HG03565 (cell line): ENCODE measurements around the gene MCTP1.
"Not testable (repeated sequence)": the region's sequence is repeated elsewhere in the genome, so short reads cannot be mapped to it uniquely, and the experiment has no call there.

Source experiments
- ATAC-seq: cut with Tn5 transposase; IDR thresholded peaks from one replicate; pipeline ENCODE4 v1.9.1; 2021; ENCODE audit warnings: mild to moderate bottlenecking, moderate library complexity; ENCODE audit not compliant: unreplicated experiment

Gene MCTP1

GRCh38 chr5:95191330-95191729 is 93.6 kb downstream of the MCTP1 start:
- ATAC-seq = peak; percentile 76

GRCh38 chr5:95184924-95185323 is 100.0 kb downstream of the MCTP1 start:
- ATAC-seq = no peak

DNA sequence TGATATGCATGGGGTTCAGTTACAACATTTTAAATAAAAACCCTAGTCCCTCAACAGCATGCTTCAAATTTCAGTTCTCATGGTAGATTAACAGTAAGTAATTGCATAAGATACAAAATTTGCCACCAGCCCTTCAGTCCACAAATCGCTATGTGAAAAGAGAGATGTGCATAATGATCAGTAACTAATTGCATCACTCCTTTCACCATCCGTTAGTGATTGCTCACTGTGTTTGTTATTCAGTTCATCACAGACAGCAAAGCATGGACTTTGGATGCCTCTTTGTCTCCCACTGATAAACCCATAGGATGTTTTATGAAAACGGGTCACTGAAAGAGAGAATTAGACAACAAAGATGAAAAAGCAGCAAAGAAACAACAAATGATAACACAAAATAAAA is 103.2 kb downstream of the MCTP1 start:
- ATAC-seq = no peak

DNA sequence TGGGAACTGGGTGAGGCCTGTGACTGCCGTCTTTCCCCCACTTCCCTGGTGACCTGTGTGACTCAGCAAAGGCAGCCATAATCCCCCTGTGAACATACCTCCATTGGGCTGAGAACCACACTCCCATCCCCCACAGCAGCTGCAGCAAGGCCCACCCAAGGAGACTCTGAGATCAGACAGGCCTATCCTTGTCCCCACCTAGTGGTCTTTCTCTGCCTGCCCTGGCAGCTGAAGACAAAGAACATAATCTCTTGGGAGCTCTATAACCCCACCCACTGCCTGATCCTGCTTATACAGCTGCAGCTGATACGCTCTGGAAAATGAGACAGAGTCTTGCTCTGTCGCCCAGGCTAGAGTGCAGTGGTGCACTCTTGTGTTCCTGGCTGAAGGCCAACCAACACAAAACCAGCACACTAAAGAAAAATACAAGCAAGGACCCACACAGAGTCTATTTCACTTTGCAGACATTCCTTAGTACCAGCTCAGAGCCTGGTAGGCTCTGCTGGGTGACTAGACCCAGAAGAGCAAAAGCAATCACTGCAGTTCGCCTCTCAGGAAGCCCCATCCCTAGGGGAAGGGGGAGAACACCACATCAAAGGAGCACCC is 106.7 kb downstream of the MCTP1 start:
- ATAC-seq = no peak

- ATAC-seq = no peak
These were observed 107.4 kb downstream of the MCTP1 start for GRCh38 chr5:95177456-95177855.

DNA sequence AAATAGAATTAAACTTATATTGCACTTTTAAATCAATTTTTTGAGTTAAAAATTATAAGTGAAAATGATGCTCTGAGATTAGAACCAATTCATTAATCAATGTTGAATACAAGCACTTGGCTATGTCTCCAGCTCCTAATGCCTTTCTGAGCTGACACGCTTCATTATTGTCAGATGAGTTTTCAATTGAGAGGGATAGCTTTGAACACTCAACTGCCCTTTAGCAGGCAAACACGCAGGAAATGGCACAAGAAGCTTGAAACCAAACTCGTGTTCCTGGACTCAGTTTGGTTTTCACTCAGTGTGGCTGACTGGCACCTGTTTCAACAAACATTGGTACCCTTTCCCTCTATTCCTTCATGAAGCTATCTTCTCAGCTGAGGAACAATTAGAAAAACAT is 109.8 kb downstream of the MCTP1 start:
- no peak for ATAC-seq

DNA sequence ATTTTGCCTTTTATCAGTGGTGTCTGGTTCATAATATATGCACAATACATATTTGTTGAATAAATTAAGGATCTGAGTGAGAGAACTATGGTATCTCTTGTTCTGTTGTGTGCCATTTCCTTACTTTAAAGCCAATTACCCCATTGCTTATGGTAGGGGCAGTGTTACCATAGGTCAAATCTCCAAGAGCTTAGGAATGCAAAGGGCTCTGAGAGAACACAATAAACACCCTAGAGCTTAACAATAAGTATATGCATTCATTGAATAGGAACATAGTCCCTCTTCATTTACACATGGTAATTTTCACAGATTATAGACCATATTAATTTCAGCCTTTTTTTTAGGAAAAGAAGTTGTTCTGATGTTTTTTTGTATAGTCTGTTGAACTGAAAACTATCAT is 112.2 kb downstream of the MCTP1 start:
- ATAC-seq = no peak

- no peak for ATAC-seq
These were observed 120.0 kb downstream of the MCTP1 start for GRCh38 chr5:95164861-95165260.

GRCh38 chr5:95163079-95163478 is 121.8 kb downstream of the MCTP1 start:
- no peak for ATAC-seq

DNA sequence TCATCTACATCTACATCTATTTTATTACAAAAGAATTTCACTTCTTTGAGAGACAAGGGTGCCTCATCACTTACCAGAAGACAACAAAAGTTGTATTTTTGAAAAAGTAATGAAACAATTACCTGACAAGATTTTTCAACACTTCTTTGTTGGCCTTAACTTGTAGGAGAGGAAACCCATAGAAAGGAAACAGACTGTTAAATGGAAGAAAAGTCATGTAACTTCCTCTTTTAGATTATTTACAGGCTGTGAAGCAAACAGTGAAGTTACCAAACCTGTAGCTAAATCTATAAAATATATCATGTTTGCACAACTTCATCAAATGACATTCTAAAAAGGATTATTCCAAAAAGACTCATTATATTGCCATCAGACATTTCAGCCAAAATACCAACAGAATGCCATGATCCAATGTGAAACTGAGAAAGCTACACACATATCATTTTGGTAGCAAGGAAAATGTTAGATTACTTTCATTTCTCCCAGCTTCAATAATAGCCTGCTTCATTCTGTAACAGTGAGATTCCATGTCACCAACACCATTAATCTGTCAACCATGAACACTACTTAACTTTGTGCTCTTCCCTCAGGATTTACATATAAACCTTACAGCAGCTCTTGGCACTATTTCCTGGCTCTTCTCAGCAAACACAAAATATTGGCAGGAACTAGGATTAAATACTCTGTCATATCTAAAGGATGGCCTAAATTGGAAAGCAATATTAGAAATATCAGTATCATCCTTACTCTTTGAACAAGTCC is 122.5 kb downstream of the MCTP1 start:
- no peak for ATAC-seq

DNA sequence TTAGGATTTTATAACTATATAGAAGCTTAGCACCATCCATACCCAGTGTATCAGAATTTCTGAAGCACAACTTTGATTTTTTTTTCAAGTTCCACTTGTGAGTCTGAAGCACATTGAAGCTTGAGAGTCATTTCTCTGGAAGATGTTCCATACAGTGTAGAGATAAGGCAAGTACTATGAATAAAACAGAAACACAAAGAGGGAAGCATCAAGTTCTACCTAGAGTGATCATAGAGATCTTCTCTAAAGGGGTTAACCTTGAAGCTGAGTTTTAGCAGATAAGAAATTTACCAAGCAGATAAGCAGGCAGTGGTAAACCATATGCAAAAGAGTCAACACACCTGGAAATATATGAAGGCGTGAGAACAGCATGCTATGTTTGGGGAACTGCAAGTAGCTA is 125.3 kb downstream of the MCTP1 start:
- ATAC-seq = no peak

DNA sequence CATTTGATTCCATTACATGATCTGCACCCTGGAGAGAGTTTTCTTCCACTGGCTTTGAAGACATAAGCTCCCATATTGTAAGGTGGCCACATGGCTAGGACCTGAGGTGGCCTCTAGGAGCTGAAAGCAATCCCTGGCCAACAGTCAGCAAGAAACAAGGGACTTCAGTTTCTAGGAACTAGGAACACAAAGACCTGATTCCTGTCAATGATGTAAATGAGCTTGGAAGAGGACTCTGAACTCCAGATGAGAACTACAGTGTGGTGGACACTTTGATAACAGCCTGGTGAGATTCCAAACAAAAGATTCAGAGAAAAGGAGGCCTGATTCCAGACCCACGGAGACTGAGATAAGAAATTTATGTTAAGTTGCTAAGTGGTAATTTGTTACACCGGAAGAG is 129.0 kb downstream of the MCTP1 start:
- no peak for ATAC-seq

DNA sequence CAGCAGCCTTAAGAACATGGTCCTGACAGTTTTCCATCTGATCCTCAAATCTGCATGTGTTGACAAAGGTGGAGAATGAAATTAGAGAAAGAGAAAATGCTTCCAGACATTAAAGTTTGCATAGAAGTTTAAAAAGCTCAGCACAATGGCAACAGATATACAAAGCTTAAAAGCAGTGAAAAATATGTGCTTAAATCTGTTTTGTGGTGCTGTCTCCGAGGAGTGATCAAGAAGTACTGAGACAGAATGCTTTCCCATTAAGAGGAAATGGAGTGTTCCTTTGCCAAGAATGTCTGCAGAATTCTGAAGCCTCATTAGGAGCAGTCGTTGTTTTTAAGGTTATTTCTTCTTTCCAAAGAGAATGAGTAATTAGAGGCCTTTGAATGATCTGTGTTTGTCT is 131.4 kb downstream of the MCTP1 start:
- ATAC-seq = no peak

DNA sequence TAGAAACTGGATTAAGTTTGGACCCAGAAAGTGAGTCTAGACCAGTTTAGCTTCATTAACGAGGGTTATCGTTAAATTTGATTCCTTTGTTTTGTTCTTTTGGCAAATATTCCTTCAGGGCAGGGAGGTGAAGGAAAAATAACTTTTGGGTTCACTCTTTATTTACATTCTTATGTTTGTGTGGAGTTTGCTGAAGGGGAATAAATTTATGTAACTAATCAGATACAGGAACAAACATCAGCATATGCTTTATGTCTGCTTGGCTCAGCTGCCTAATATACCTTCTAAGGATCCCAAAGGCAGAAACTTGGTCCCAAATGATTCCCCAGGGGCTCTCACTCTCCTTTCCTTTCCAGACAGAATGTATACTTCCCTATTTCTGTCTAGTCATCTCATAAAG is 132.4 kb downstream of the MCTP1 start:
- ATAC-seq = no peak

GRCh38 chr5:95152131-95152530 is 132.8 kb downstream of the MCTP1 start:
- no peak for ATAC-seq

- no peak for ATAC-seq
These were observed 133.2 kb downstream of the MCTP1 start for GRCh38 chr5:95151694-95152093.

DNA sequence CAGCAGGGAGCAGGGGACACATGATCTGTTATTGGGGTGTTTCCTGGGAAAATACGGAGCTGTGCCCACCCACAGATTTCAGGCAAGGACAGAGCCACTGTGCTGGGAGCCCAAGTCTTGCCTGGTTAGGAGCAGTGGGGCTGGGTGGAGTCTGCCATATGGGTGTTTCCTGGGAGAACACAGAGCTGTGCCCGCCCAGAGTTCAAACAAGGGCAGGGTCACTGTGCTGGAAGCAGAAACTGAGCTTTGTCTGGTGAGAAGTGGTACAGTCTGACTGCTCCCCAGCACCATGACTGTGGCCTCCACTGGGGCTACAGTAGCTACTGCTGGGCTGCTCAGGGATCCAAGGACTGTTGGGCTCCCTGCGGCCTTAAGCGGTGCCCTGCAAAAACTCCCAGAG is 135.5 kb downstream of the MCTP1 start:
- no peak for ATAC-seq

DNA sequence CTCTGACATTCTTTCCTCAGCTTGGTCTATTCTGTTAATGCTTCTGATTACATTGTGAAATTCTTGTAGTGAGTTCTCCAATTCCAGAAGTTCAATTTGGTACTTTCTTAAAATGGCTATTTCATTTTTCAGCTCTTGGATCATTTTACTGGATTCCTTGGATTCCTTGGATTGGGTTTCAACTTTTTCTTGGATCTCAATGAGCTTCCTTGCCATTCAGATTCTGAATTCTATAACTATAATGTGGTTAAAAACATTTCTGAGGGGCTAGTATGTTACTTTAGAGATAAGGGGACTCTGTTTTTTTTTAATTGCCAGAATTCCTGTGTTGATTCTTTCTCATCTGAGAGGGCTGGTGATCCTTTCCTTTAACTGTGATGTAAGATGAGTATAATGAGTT is 136.4 kb downstream of the MCTP1 start:
- ATAC-seq = no peak

DNA sequence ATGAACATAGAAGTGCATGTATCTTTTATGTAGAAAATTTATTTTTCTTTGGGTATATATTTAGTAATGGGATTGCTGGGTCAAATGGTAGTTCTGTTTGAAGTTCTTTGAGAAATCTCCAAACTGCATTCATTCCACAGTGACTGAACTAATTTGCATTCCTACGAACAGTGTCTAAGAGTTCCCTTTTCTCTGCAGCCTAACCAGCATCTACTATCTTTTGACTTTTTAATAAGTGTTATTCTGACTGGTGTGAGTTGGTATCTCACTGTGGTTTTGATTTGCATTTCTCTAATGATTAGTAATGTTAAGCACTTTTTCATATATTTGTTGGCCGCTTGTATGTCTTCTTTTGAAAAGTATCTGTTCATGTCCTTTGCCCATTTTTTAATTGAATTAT is 141.0 kb downstream of the MCTP1 start:
- not testable (repeated sequence) for ATAC-seq

DNA sequence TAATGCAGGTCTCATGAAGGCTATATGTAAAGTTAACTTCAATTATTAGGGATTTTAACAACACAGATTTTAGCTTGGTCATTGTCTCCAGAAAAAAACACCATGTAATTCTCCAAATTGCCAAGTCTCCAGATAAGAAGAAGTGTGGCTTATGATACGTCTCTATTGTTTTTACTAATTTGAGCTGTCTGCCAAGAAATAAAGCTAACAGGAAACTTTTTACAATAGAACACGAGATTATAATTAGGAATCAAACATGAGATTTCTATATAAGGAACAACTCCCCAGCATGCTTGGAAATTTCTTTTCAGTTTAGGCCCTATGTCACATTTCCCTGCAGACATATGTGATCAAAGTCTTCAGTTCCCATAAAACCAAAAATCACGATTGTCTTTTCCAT is 142.7 kb downstream of the MCTP1 start:
- ATAC-seq = no peak

DNA sequence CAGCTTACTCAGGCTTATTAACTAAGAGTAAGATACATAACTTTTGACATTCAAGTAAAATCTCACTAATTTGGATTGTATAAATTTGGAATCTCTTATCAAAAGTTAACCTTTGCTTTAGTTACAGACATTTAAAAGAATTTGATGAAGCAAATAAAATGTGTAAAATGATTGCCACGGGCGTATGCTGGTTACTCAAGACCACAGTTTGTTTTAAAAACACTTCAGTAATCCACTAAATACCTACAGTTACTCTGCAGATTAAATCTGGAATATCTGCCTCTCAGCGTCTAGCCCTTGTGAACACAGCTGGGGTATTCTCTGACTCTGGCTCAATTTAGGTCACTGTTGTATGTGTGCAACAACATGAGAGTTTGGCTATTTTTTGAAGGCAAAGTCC is 143.8 kb downstream of the MCTP1 start:
- ATAC-seq = no peak

DNA sequence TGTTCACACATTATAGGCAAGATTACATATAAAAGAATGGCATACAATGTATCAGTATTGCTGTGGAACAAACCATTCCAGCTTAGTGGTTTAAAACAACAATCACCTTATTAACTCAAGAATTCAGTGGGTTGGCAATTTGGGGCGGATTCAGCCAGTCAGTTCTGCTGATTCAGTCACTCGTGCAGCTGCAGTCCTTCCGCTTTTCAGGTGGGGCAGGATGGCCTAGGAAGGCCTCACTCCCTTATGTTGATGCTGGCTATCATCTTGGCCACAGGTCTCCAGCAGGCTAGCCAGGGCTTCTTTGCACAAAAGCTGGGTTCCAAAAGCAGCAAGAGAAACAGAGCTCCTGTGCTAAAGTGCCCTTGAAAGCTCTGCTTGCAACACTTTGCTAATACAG is 150.6 kb downstream of the MCTP1 start:
- no peak for ATAC-seq

DNA sequence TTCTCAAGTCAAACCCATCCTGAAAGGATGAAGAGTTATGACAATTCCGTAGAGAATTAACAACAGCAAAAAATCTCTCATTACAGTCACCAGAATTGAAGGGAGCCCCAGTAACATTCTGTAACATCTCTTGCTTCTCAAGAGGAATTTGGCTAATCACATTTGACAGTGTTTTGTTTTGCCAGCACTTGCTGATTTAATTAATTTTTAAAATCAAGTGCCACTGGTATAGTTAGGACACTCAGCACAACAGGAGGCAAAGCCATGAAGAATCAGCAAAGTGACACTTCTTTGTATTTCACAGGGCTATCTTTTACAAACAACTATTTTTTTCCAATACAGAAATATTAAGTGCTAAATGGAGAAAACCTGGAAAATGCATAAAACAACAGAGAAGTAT is 152.8 kb downstream of the MCTP1 start:
- ATAC-seq = no peak
